Cardiac fibroblast (primary cell): ENCODE data around the gene CAMK2G.

Source experiments
- DNase-seq, 2 donors: peaks; one replicate each; pipeline versions ENCODE4 v3.0.0 to v3.0.0-alpha.2; 2010; ENCODE audit warnings: low read depth in 2 of 2
- H3K4me3 ChIP-seq, 2 donors: replicated peaks in 1 of 2; 1 replicate in 1 of 2; 2 replicates in 1 of 2; pipeline ENCODE4 v1.5.1; 2011; ENCODE audit warnings: low read depth in 2 of 2, low read length in 2 of 2, mild to moderate bottlenecking in 2 of 2, moderate library complexity in 1 of 2
- TF ChIP-seq, protein P1 (sequence below): IDR thresholded peaks from one replicate; pipeline ENCODE4 v1.5.1; 2011; ENCODE audit warnings: low read depth, mild to moderate bottlenecking, low read length, inconsistent platforms

CAMK2G gene

DNA sequence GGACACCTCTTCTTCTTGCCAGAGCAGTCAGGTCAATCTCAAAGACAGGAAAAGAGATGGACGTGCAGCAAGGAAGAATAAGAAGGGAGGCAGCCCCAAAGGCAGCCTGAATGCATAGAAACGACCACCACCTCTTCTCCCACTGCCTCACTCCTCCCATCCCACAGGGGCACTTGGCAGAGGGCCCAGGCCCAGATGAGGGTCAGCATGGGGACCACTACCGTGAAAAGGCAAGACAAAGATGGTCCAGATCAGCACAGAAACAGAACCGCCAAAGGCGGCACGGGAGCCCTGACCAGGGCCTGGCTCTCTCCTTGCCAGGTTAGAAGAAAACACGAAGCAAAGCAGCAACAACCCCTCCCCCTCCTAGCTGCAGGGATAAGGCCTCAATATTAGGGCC is 61.0 kb downstream of the CAMK2G start:
- no peak for DNase-seq
- H3K4me3 ChIP-seq = no peak overlapping the region
- TF ChIP-seq, protein P1, sequence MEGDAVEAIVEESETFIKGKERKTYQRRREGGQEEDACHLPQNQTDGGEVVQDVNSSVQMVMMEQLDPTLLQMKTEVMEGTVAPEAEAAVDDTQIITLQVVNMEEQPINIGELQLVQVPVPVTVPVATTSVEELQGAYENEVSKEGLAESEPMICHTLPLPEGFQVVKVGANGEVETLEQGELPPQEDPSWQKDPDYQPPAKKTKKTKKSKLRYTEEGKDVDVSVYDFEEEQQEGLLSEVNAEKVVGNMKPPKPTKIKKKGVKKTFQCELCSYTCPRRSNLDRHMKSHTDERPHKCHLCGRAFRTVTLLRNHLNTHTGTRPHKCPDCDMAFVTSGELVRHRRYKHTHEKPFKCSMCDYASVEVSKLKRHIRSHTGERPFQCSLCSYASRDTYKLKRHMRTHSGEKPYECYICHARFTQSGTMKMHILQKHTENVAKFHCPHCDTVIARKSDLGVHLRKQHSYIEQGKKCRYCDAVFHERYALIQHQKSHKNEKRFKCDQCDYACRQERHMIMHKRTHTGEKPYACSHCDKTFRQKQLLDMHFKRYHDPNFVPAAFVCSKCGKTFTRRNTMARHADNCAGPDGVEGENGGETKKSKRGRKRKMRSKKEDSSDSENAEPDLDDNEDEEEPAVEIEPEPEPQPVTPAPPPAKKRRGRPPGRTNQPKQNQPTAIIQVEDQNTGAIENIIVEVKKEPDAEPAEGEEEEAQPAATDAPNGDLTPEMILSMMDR = no peak

DNA sequence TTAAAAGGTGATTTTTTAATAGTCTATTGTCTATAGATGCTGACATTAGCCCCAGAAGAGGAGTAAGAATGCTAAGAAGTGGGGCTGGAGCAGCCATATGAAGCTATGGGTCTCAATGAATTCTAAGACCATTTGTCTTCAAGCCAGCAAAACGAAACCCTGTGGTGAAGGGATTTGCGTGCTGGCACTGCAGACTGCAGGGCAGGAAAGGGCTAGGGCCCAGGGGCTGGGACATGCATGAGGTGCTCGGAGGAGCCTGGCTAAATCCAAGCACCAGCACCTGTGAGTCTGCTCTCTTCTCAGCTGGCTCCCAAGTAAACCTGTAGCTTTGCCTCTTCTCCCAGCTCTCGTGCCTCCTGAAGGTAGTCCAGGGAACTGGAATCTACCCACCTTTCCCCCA is 61.7 kb downstream of the CAMK2G start:
- H3K4me3 ChIP-seq = no peak overlapping the region
- TF ChIP-seq, protein P1 = no peak
- DNase-seq = no peak

DNA sequence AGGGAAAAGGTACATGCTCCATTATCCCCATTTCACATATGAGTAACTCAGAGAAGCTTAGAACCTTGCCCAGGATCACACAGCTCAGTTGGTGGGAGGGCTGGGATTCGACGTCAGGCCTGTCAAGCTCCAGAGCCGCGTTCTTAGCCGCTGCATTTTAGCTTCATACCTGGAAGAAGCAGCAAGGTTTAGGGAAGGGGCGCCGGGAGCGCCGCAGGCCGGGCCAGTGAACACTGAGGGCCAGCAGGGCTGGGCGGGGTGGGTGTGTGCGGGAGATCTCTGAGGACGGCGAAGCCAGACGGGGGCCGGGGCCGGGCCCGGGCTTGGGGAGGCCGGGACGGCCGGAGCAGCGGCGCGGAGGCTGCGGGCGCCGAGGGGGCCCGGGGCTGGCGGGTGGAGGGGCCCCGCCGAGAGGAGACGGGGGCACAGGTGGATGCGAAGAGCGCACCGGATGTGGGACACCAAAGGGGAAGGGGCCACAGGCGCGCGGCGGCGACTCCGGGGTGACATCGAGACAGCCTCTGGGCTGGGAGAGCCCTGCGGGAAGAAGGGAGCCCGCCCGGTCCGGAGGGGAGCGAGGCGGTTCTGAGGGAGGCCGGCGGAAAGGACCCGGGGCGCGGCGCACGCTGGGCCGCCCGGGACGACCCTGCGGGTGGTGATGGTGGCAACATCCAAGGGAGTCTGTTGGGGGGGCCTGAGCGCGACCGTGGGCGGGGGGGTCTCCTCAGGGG is 63.5 kb downstream of the CAMK2G start:
- TF ChIP-seq, protein P1 = no peak
- peak overlapping the region; percentile 77 to 83 for H3K4me3 ChIP-seq
- DNase-seq = peak in 1 of 2 donors; percentile 33

DNA sequence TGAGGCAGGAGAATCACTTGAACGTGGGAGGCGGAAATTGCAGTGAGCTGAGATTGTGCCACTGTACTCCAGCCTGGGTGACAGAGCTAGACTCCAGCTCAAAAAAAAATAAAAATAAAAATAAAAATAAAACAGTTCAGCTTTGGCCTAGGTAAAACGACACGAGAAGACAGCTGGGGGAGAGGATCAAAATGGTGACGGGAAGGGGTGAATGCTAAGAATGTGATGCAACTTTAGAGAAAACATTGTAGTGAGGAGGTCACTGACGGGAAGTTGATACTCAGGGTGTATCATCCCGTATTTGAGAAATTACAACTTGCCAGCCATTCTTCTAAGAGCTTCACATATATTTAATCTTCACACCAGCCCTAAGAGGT is 64.0 kb downstream of the CAMK2G start:
- peak overlapping the region; percentile 77 to 83 for H3K4me3 ChIP-seq
- TF ChIP-seq, protein P1 = no peak
- peak in 1 of 2 donors; percentile 56 for DNase-seq

DNA sequence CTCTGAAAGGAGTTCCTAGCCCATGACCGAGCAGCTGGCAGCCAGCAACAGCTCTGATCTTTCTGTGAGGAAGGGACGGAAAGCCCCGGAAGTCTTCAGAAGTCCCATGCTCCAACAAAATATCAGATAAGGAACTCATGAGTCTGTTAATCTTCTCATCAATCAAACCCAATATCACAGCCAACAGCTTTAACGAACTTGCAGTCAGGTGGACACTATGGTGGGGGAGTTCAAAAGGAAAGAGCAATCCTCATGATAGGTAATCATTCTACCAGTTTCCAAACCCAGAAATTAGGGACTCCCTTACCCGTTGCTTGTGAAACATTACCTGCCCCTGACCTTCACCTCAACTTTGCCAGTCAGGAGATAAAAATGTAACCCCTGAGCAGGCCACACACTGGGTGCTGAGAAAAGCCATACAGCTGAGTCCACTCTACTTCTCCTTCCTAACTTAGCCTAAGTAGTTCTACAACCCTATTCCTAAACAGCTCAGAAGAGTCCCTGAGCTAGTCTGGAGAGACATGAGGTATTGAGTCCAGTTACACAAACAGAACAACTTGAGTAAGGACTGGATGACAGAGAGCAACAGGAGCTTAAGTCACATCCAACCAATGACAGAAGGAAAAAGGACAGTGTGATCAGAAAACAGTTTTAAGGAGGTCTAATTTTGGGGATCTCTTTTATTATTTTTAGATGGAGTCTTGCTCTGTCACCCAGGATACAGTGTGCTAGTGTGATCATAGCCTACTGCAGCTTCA is 65.1 kb downstream of the CAMK2G start:
- TF ChIP-seq, protein P1 = no peak

DNA sequence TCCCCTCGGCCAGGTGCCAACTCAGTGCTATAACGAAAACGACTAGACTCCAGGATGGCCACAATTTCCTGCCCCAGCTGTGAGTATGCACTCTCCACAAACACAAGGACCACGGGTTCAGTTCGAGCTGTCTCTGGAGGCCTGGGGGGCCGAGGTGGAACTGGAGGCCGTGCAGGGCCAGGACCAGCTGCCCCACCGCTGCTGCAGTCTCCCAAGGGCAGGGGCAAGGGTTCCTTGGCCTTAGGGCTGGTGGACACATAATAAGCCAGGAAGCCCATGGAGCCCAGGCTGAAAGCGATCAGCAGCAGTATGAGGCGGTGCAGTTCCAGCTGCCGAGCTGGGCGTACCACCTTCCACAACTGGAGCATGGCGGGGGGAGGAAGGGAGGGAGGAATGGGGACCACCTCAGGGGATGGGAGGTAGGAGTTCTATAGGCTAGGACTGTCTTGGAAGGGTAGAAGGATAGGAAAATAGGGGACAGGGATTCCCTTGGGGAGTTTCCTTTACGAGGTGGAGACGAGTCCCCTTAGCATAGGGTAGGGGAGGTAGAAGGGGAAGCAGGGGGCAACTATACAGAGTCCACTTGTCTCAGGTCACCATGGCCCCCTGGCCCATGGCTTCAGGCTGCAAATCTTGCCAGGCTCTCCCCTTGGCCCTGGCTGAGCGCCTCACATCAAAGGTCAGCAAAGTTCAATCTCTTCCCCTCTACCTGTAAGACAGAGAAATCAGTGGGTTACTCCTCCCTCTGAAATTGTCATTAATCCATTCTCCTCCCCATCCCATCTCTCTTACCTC is 66.1 kb downstream of the CAMK2G start:
- DNase-seq = no peak
- H3K4me3 ChIP-seq = no peak overlapping the region
- TF ChIP-seq, protein P1 = no peak

More for the DNA sequence above, 65.1 kb downstream of the CAMK2G start:
- no peak for DNase-seq
- no peak overlapping the region for H3K4me3 ChIP-seq
